Measurements from ENCODE around the gene NUDT19.
A peak's percentile ranks its signal among the peaks of the same experiment; 100 is the strongest.
"Not testable (repeated sequence)": the region's sequence is repeated elsewhere in the genome, so short reads cannot be mapped to it uniquely, and the experiment has no call there.

NUDT19 gene

GRCh38 chr19:32716203-32716602 is 24.6 kb downstream of the NUDT19 start:
- not testable (repeated sequence) for DNase-seq (ENCODE audit: low spot score)

DNA sequence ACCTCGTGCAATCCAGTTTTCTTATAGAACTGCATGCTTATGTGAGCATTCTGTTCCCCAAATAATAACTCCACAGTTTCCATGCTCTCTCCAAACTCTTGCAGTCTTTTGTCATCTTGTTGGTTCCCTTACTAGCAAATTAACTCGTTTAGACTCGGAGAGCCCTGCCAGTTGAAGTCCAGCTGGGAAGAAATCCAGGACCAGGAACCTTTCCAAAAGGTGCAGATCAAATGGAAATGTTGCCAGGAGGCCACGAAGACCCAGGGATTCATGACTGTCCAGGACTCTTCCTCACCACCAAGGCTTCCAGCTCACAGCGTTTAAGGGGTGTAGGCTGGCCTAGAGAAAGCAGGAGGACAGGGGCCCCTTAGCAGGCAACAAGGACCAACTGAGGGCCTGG is 25.9 kb downstream of the NUDT19 start:
- DNase-seq (ENCODE audit: low spot score) = no peak

DNA sequence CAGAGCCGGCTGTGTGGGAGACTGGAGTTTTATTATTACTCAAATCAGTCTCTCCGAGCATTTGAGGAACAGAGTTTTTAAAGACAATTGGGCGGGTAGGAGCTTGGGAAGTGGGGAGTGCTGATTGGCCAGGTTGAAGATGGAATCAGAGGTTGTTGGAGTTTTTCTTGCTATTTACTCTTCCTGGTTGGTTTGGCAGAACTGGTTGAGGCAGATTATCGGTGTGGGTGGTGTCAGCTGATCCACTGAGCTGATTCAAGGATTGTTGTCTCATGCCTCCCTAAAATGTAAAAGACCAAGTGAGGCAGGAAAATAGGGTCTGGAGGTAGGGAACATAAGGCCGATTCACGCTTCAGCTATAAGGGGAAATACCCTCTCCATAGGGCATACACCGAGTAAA is 26.7 kb downstream of the NUDT19 start:
- no peak for DNase-seq (ENCODE audit: low spot score)

DNA sequence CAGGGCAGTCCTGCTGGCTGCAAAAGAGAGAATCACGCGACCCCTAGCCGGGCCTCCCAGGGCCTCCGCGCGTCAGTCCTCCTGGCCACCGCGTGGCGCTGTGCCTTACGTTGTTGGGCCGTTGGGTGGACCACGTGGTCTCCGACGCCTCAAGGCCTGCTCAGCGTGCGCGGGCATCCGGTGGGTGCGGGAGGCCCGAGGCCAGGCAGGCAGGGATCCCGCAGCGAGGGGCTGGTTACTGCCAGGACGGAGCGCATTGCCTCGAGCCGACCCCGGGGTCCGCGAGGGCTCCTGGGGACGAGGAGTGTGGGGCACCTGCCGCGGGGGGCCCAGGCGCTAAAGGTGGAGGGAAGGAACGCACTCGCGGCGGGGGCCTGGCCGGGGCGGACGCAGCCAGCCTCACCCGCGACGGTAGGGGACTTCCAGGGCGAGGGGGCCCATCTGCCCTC is 28.0 kb downstream of the NUDT19 start, which contains the start of gene TDRD12:
TDRD12 (plus strand) TSS at position 157 of the 449 bp plus-strand sequence. CDS start 306 bp downstream, outside the sequence.
- no peak for DNase-seq (ENCODE audit: low spot score)

DNA sequence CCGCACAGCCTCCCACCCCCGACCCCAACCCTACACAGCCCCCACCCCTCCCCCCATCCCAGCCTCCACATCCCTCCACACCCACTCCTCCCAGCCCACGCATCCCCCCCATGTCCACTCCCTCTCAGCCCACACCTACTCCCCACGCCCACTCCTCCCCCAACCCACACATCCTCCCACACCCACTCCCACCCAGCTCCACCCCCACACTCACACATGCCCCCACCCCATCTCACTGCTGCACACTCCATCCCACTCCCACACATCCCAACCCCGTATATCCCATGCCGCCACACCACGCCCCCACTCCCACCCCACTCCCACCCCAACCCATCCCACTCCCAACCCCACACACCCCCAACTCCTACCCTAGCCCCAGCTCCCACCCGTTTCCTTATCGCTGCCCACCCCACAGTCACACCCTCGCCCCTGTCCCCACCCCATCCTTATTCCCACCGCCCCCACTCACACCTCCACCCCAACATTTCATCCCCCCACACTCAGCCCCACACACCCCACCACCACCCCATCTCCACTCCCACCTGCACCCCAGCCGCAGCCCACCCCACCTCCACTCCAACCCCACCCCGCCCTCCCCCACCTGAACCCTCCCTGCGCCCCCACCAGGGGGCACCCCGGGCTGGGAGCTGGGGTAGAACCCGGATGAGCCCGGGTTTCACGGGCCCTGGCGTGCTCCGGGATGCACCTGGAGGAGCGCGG is 28.8 kb downstream of the NUDT19 start:
- no peak for DNase-seq (ENCODE audit: low spot score)

- no peak for DNase-seq (ENCODE audit: low spot score)
Measured at GRCh38 chr19:32720936-32721250, 29.3 kb downstream of the NUDT19 start.

DNA sequence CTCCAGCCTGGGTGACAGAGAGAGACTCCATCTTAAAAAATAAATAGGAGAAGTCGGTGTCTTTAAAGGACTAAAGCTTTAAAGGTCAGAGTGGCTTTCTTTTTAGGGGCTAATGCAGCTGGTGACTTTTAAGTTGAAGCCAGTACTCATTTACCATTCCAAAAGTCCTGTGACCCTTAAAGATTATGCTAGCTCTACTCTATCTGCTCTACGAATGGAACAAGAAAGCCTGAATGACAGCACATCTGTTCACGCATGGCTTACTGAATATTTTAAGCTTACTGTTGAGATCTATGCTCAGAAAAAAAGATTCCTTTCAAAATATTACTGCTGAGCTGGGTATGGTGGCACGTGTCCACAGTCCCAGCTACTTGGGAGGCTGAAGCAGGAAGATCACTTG is 44.3 kb downstream of the NUDT19 start:
- no peak for DNase-seq (ENCODE audit: low spot score)

DNA sequence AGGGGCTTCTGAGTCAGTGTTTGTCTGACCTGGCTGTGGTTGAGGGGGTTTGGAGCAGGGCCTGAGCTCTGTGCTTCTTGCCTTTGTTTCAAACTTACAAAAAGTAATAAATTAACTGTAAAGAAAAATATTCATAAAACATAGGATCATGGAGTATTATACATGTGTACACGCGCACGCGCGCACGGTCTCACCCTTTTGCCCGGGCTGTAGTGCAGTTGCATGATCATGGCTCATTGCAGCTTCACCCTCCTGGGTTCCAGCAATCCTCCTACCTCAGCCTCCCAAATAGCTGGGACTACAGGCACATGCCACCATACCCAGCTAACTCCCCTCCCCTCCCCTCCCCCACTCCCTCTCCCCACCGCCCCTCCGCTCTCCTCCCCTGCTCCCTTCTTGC is 51.4 kb downstream of the NUDT19 start:
- no peak for DNase-seq (ENCODE audit: low spot score)

GRCh38 chr19:32743447-32743846 is 51.8 kb downstream of the NUDT19 start:
- DNase-seq (ENCODE audit: low spot score) = no peak

DNA sequence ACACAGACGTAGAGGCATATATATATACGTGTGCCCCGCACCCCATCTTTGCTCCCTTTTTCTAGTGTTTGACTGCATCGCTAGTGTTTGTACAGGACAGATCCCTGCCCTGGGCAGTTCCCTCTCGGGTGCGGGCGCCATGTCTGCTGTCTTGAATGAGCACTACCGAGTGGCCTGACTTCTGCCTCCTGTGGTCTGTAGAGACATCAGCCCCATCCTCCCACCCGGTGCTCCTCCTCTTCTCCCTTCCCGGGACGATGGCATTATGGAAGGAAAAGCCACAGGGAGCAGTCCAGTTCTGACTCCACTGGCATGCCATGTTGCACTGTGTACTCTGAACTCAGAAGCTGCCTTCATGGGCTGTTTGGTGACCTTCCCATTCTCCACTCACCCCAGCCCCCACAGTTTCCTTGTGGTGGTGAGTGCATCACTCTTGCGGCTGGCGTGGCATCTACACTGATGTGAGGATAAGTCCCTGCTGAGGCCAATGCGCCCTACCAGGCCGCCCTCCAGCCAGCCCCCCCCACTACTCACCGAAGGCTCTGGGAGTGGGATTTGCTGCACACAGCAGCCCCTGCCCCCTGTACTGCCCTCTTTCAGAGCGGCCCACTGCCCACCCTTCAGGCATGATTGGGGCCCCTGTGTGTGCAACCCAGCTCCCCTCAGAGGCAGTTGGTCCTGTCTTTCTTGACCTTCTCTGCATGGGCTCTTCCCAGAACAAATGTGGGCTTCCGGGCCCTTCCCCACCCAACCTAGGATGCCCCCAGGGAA is 53.1 kb downstream of the NUDT19 start:
- no peak for DNase-seq (ENCODE audit: low spot score)

GRCh38 chr19:32745594-32746251 is 54.1 kb downstream of the NUDT19 start:
- DNase-seq (ENCODE audit: low spot score) = peak; percentile 26

DNA sequence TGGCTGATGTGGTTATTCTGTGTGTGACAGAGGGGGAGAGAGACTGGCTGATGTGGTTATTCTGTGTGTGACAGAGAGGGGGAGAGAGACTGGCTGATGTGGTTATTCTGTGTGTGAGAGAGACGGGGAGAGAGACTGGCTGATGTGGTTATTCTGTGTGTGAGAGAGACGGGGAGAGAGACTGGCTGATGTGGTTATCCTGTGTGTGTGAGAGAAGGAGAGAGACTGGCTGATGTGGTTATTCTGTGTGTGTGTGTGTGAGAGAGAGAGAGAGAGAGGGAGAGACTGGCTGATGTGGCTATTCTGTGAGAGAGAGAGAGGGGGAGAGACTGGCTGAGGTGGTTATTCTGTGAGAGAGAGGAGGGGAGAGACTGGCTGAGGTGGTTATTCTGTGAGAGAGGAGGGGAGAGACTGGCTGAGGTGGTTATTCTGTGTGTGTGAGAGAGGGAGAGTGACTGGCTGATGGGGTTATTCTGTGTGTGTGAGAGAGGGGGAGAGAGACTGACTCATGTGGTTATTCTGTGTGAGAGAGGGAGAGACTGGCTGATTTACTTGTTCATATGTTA is 55.1 kb downstream of the NUDT19 start:
- peak; percentile 43 for DNase-seq (ENCODE audit: low spot score)

DNA sequence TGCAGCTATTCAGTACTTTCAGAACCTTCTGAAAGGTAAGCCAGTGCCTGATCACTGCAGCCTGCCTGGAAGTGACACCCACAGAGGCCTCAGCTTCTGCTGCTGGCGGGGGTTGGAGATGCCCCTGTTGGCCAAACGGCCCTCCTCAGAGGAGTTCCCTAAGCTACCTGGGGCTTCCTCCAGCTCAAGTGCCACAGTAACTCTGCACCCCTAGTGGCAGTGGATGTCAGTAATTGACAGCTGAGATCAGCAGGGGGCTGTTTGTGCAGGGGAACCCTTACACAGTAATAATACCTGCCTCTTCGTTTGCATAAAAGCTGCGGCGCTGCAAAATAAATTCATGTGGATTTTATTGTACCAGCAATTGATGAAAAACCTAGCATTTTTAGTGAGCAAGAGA is 56.9 kb downstream of the NUDT19 start:
- no peak for DNase-seq (ENCODE audit: low spot score)

GRCh38 chr19:32748948-32749347 is 57.3 kb downstream of the NUDT19 start:
- DNase-seq (ENCODE audit: low spot score) = no peak

GRCh38 chr19:32749361-32749760 is 57.7 kb downstream of the NUDT19 start:
- no peak for DNase-seq (ENCODE audit: low spot score)

DNA sequence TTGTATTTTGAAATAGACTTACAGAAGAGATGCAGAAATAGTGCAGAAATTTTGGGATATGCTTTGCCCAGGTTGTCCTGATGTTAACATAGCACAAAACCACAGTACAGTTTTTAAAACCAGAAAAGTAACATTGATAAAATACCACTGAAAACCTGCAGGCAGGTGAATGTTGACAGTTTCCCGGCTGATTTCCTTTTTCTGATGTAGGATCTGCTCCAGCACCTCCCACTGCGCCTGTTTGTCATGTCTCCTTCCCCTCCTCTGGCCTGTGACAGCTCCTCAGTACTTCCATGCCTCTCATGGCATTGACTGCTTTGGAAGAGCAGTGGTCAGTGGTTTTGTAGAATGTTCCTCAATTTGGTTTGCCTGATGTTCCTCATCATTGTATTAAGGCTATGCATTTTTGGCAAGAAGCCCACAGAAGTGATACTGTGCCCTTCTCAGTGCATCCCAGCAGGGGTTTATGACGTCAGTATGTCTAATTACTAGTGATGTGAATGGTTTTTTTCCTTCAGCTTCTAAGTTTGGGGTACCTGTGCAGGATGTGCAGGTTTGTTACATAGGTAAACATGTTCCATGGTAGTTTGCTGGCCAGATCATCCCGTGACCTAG is 58.9 kb downstream of the NUDT19 start:
- DNase-seq (ENCODE audit: low spot score) = no peak

DNA sequence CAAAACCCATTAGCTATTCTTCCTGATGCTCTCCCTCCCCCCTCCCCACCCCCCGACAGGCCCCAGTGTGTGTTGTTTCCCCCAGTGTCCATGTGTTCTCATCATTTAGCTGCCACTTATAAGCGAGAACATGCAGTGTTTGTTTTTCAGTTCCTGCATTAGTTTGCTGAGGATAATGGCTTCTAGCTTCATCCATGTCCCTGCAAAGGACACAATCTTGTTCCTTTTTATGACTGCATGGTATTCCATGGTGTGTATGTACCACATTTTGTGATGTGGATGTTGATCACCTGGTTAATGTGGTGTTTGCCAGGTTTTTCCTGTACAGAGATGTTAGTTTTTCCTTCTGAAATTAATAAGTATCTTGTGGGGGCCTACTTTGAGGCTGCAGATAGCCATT is 59.4 kb downstream of the NUDT19 start:
- no peak for DNase-seq (ENCODE audit: low spot score)

GRCh38 chr19:32757189-32757588 is 65.6 kb downstream of the NUDT19 start:
- no peak for DNase-seq (ENCODE audit: low spot score)

All from kidney tubule cell (primary cell).